Subcutaneous abdominal adipose tissue (tissue), 5 donors: ENCODE measurements around the gene OSER1.

ENCODE experiments used
- H3K27ac ChIP-seq: one replicate; pipeline ENCODE4 v1.7.0; 2013; ENCODE audit warnings: low read depth, mild to moderate bottlenecking, inconsistent platforms, low read length, moderate library complexity
- H3K27me3 ChIP-seq, 5 donors: one replicate each; pipeline ENCODE4 v1.7.0; 2013; ENCODE audit warnings: low read length in 5 of 5, inconsistent platforms in 1 of 5; ENCODE audit not compliant: control insufficient read depth in 5 of 5, insufficient read depth in 4 of 5
- H3K36me3 ChIP-seq, 5 donors: one replicate each; pipeline ENCODE4 v1.7.0; 2013; ENCODE audit warnings: low read length in 5 of 5; ENCODE audit not compliant: control insufficient read depth in 5 of 5, insufficient read depth in 5 of 5
- H3K4me1 ChIP-seq, 5 donors: one replicate each; pipeline ENCODE4 v1.7.0; 2013; ENCODE audit warnings: low read length in 5 of 5, mild to moderate bottlenecking in 3 of 5, moderate library complexity in 1 of 5; ENCODE audit not compliant: control insufficient read depth in 5 of 5, insufficient read depth in 5 of 5
- H3K4me3 ChIP-seq, 5 donors: one replicate each; pipeline ENCODE4 v1.7.0; 2013; ENCODE audit warnings: low read length in 5 of 5, low read depth in 1 of 5
- H3K9ac ChIP-seq, 5 donors: one replicate each; pipeline ENCODE4 v1.7.0; 2013; ENCODE audit warnings: low read length in 5 of 5, mild to moderate bottlenecking in 4 of 5, moderate library complexity in 3 of 5
- H3K9me3 ChIP-seq, 5 donors: one replicate each; pipeline ENCODE4 v1.7.0; 2013; ENCODE audit warnings: low read length in 5 of 5; ENCODE audit not compliant: control insufficient read depth in 5 of 5
- donor health status: healthy.
- donor health status: healthy.
- donor health status: healthy.
- donor health status: healthy.
- donor health status: healthy.

OSER1 gene

DNA sequence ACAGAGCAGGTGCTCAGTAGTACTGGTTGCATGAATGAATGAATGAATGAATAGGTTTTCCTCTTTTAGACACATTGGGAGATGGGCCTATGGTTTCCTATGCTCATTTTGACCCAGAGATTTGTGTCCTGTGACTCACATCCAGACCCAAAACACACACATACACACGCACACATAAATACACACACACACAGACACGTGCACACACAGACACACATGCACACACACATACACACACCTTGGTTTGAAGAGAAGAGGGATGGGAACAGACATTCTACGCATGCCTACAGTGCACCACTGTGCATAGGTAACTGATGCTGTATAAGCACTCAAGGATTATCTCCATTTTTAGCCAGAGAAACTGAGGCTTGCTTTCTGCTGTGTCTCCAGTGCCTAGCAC is 27.7 kb downstream of the OSER1 start:
- H3K9ac ChIP-seq, result no peak overlapping the region
- H3K27ac ChIP-seq, result no peak overlapping the region
- peaks cover 8 to 32% (median 13%) of the 10 kb centered on the region in 5 donors for H3K27me3 ChIP-seq
- H3K4me3 ChIP-seq, result no peak overlapping the region
- H3K9me3 ChIP-seq, result no peaks in the 10 kb centered on the region
- H3K4me1 ChIP-seq, result peaks cover 3 to 27% (median 14%) of the 10 kb centered on the region in 5 donors
- no peaks in the 10 kb centered on the region for H3K36me3 ChIP-seq

DNA sequence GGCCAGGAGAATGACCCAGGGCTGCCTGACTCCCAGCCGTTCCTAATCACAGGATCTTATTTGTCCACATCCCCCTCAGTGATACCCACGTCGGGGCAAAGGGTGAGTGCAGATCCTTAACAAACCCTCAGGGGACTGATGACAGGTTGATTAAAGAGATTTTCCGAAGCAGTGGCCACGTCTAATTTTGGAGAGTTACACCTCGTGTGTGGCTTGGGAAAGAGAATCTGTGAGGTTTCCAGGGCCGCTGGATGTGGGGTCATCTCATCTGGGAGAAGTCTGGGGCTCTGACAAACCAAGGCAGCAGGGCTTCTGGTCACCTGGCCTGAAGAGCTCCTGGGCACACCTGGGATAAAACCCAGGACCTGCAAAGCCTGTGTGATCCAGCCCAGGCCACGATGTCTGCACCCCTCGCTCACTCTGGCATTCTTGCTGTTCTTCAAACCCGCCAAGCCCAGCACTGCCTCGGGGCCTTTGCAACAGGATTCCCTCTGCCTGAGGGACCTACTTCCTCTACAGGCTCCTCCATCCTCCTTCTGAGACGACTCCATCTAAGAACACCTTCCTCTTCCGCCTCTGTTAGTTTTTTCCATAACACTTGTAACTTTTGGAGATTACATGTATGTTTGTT is 28.3 kb downstream of the OSER1 start:
- H3K9ac ChIP-seq, result no peak overlapping the region
- no peak overlapping the region for H3K27ac ChIP-seq

DNA sequence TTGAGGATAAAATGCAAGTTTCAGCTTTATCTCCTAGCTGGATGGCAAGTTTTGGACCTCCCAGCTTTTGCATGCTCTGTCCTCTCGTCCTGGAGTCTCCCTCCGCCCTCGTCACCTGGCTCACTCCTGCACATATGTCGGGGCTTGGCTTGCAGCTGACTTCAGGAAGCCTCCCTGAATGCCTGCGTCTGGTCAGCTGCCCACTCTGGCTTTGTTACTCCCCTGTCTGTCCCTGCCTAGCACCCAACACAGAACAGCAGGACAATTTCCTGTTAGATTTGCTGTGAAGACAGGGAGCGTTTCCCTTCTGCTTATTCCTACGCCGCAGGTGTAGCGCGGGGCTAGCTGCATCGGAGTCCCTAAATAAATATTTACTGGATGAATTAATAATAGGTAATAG is 29.0 kb downstream of the OSER1 start:
- H3K27me3 ChIP-seq, result peaks cover 6 to 27% (median 11%) of the 10 kb centered on the region in 5 donors
- H3K4me1 ChIP-seq, result peaks cover 0 to 19% (median 1%) of the 10 kb centered on the region in 5 donors
- H3K27ac ChIP-seq, result no peak overlapping the region
- H3K9me3 ChIP-seq, result no peaks in the 10 kb centered on the region
- no peak overlapping the region for H3K4me3 ChIP-seq
- no peaks in the 10 kb centered on the region for H3K36me3 ChIP-seq
- H3K9ac ChIP-seq, result no peak overlapping the region

More for the DNA sequence above, 28.3 kb downstream of the OSER1 start:
- Histone ChIP-seq H3K36me3 (no peaks in the 10 kb centered on the region), H3K27me3 (peaks cover 8 to 28% (median 13%) of the 10 kb centered on the region in 5 donors), H3K9me3 (no peaks in the 10 kb centered on the region), H3K4me3 (no peak overlapping the region), H3K4me1 (peaks cover 0 to 24% (median 8%) of the 10 kb centered on the region in 5 donors)

GRCh38 chr20:44180814-44181213 is 29.8 kb downstream of the OSER1 start:
- H3K4me1 ChIP-seq, result peaks cover 0 to 14% (median 0%) of the 10 kb centered on the region in 5 donors
- H3K27me3 ChIP-seq, result peaks cover 5 to 26% (median 8%) of the 10 kb centered on the region in 5 donors
- no peak overlapping the region for H3K4me3 ChIP-seq
- no peaks in the 10 kb centered on the region for H3K9me3 ChIP-seq
- H3K36me3 ChIP-seq, result no peaks in the 10 kb centered on the region
- no peak overlapping the region for H3K27ac ChIP-seq
- H3K9ac ChIP-seq, result no peak overlapping the region

- Histone ChIP-seq H3K4me3 (no peak overlapping the region), H3K9ac (no peak overlapping the region), H3K27ac (no peak overlapping the region), H3K36me3 (no peaks in the 10 kb centered on the region), H3K27me3 (peaks cover 0 to 23% (median 5%) of the 10 kb centered on the region in 5 donors), H3K4me1 (peaks cover 0 to 14% (median 0%) of the 10 kb centered on the region in 5 donors), H3K9me3 (no peaks in the 10 kb centered on the region)
These were observed 33.6 kb downstream of the OSER1 start for GRCh38 chr20:44176833-44177534.

- no peak overlapping the region for H3K4me3 ChIP-seq
- H3K4me1 ChIP-seq, result peaks cover 0 to 15% (median 3%) of the 10 kb centered on the region in 5 donors
- no peaks in the 10 kb centered on the region for H3K36me3 ChIP-seq
- no peak overlapping the region for H3K9ac ChIP-seq
- H3K9me3 ChIP-seq, result no peaks in the 10 kb centered on the region
- no peak overlapping the region for H3K27ac ChIP-seq
- H3K27me3 ChIP-seq, result peaks cover 0 to 14% (median 2%) of the 10 kb centered on the region in 5 donors
These were observed 35.4 kb downstream of the OSER1 start for GRCh38 chr20:44174996-44175765.

GRCh38 chr20:44173846-44174245 is 36.7 kb downstream of the OSER1 start:
- H3K36me3 ChIP-seq, result no peaks in the 10 kb centered on the region
- H3K4me3 ChIP-seq, result no peak overlapping the region
- H3K9ac ChIP-seq, result no peak overlapping the region
- H3K27ac ChIP-seq, result no peak overlapping the region
- peaks cover 0 to 14% (median 4%) of the 10 kb centered on the region in 5 donors for H3K27me3 ChIP-seq
- peaks cover 0 to 15% (median 3%) of the 10 kb centered on the region in 5 donors for H3K4me1 ChIP-seq
- no peaks in the 10 kb centered on the region for H3K9me3 ChIP-seq

DNA sequence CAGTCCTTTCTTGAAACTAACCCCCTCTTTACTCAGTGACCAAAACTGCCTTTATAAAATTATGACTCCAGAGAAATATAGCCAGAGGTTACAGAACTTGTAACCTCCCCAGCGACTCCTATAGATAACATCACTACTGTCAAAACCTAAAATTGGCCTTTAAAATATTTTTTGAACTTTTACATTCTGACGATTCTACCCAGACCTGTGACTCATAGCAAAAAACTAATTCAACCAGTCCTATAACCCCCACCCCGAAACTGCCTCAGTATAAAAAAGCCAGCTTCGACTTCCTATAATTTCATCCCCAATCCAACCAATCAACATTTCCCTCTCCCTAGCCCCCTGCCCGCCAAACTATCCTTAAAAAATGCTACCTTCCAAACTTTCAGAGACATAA is 37.5 kb downstream of the OSER1 start:
- no peaks in the 10 kb centered on the region for H3K36me3 ChIP-seq
- peaks cover 0 to 15% (median 3%) of the 10 kb centered on the region in 5 donors for H3K4me1 ChIP-seq
- no peak overlapping the region for H3K9ac ChIP-seq
- H3K4me3 ChIP-seq, result no peak overlapping the region
- peaks cover 0 to 14% (median 4%) of the 10 kb centered on the region in 5 donors for H3K27me3 ChIP-seq
- H3K27ac ChIP-seq, result no peak overlapping the region
- H3K9me3 ChIP-seq, result no peaks in the 10 kb centered on the region

DNA sequence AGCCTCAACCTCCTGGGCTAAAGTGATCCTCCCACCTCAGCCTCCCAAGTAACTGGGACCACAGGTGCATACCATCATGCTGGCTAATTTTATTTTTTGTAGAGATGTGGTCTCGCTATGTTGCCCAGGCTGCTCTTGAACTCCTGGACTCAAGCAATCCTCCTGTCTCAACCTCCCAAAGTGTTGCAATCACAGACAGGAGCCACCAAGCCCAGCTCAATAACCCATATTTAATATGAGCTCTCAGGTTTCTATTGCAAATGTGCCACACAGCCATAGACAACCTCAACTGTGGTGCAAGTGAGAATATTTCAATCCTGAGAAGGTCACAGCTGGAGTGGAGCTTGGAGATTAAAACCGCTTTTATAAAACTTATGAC is 38.0 kb downstream of the OSER1 start:
- Histone ChIP-seq H3K9me3 (no peaks in the 10 kb centered on the region), H3K36me3 (no peaks in the 10 kb centered on the region), H3K4me3 (no peak overlapping the region), H3K4me1 (peaks cover 0 to 15% (median 3%) of the 10 kb centered on the region in 5 donors), H3K9ac (no peak overlapping the region), H3K27ac (no peak overlapping the region), H3K27me3 (peaks cover 0 to 14% (median 4%) of the 10 kb centered on the region in 5 donors)
